Suprapubic skin (tissue), 4 donors: Measurements from ENCODE around the gene COIL. TPM values are rescaled to one million over a fixed set of nuclear protein-coding genes. Genes with fewer than 3 reads are reported as not detected.

Experiments used
- DNase-seq, 2 donors: peaks; one replicate each; pipeline ENCODE4 v3.0.0-alpha.2; 2019; ENCODE audit warnings: low spot score in 2 of 2
- H3K27ac ChIP-seq: fragments of 200-600 bp; sonication (generic); one replicate; pipeline ENCODE4 v1.5.1; 2019
- H3K27me3 ChIP-seq: fragments of 200-600 bp; sonication (generic); one replicate; pipeline ENCODE4 v1.5.1; 2019
- H3K36me3 ChIP-seq: fragments of 200-600 bp; sonication (generic); one replicate; pipeline ENCODE4 v1.5.1; 2019
- H3K4me1 ChIP-seq: fragments of 200-600 bp; sonication (generic); one replicate; pipeline ENCODE4 v1.5.1; 2019
- H3K4me3 ChIP-seq: fragments of 200-600 bp; sonication (generic); one replicate; pipeline ENCODE4 v1.5.1; 2019; ENCODE audit warnings: mild to moderate bottlenecking
- H3K9me3 ChIP-seq: fragments of 200-600 bp; sonication (generic); one replicate; pipeline ENCODE4 v1.5.1; 2019
- EP300 ChIP-seq: sonication (generic); formaldehyde crosslinking; IDR thresholded peaks from one replicate; pipeline ENCODE4 v1.6.1; 2017; ENCODE audit warnings: antibody characterized with exemption
- POLR2A ChIP-seq, 2 donors: fragments of 450-650 bp; IDR thresholded peaks; one replicate each; pipeline ENCODE4 v1.6.1; 2017; ENCODE audit warnings: antibody characterized with exemption in 2 of 2, mild to moderate bottlenecking in 2 of 2, moderate library complexity in 2 of 2
- POLR2AphosphoS5 ChIP-seq, 3 donors: sonication (generic); formaldehyde crosslinking; IDR thresholded peaks; one replicate each; pipeline ENCODE4 v1.6.1; 2017; ENCODE audit warnings: antibody characterized with exemption in 3 of 3
- WGBS: methylation state at CpG from one replicate; pipeline ENCODE4 v1.1.5; 2018; 5-methylcytosine and 5-hydroxymethylcytosine counted together
- total RNA-seq, 4 donors: library from RNA; depleted of rRNA; stranded (reverse); fragments of >200 nt; gene quantifications; one replicate each; pipeline ENCODE4 v1.1.0, GENCODE V29; 2016
- TF ChIP-seq, protein P1 (sequence below), 2 donors: fragments of 200-600 bp in 1 of 2; fragments of 450-650 bp in 1 of 2; sonication (generic) in 1 of 2; IDR thresholded peaks; one replicate each; pipeline ENCODE4 v1.5.1; 2016 to 2019; ENCODE audit warnings: antibody characterized with exemption in 2 of 2, mild to moderate bottlenecking in 1 of 2, moderate library complexity in 1 of 2

COIL gene
- total RNA-seq, 4 donors from 2014 or later = 13.0 to 15.6 (median 14.0) TPM

DNA sequence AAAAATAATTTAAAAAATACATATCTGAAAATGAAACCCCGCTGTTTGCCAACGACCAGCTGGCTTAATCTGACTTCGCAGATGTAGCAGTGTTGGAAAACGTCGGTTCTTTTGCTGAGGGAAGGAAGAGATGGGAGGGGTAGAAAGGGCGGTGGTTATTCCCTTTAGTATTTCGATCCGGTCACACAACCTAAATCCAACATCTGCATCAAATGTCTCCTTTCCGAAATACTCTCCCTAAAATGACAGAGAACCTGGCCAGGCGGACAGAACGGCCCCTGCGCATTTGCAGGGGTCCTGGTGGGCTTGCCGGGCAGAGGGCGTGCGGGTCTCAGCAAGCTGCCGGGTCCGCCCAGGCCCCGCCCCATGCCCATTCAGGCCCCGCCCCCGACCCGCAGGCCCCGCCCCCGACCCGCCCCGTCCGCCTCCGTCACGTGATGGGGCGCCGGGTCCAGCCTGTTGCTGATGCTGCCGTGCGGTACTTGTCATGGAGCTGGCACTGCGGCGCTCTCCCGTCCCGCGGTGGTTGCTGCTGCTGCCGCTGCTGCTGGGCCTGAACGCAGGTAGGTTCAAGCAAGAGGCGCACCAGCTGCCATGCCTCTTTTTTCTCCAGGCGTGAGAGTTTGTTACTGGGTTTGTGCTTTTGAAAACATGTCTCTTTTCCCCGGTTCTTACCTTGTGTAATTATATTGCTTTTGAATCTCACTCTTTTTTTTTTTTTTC lies 17.0 kb upstream of the COIL start, which contains the start of gene SCPEP1:
Gene SCPEP1, plus strand, starts transcription at position 459 of the 723 bp plus-strand sequence. Its CDS starts 29 bp downstream, at position 488.
- no peak for TF ChIP-seq EP300
- TF ChIP-seq POLR2AphosphoS5 (IDR thresholded peaks at IDR 0.05) = peak in 2 of 3 donors; percentile 25 to 44
- Histone ChIP-seq H3K36me3 (no peaks in the 10 kb centered on the region), H3K4me1 (peaks cover 35% of the 10 kb centered on the region), H3K4me3 (peak within 1 kb of the TSS; percentile 61), H3K27ac (peak within 1 kb of the TSS; percentile 25), H3K9me3 (no peaks in the 10 kb centered on the region), H3K27me3 (no peaks in the 10 kb centered on the region)
- WGBS = under 1% methylated on average over 26 of the region's 42 CpGs
- peak; percentile 90 to 95 for DNase-seq

DNA sequence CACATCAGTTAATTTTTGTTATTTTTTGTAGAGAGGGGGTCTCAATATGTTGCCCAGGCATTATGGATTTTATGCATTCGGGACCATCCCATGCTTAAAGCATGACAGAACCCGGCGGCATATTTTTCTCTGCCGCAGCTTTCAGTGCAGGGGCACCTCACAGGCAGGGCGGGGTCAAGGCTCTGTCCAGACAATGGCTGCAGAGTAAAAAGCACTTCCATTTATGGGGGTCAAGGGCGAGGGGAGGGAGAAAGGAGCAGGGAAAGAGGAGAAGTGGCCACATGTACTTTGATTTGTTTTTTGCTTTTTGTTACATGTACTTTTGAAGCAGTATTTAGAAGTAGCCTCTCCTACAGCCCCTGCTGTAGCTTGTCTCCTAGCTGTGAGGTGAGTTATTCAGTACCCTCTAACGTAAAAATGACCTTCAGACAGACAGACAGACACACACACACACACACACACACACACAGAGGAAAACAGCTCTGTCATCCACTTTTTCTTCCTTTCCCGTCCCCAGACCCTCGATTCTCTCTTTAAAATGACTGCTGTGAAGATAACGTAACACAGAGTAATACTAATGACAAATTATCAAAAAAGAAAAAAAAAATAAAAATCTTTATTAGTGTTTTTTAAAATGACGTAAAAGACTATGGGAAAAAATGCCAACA lies 16.2 kb upstream of the COIL start:
- TF ChIP-seq POLR2AphosphoS5 (IDR thresholded peaks at IDR 0.05) = no peak
- TF ChIP-seq, protein P1, sequence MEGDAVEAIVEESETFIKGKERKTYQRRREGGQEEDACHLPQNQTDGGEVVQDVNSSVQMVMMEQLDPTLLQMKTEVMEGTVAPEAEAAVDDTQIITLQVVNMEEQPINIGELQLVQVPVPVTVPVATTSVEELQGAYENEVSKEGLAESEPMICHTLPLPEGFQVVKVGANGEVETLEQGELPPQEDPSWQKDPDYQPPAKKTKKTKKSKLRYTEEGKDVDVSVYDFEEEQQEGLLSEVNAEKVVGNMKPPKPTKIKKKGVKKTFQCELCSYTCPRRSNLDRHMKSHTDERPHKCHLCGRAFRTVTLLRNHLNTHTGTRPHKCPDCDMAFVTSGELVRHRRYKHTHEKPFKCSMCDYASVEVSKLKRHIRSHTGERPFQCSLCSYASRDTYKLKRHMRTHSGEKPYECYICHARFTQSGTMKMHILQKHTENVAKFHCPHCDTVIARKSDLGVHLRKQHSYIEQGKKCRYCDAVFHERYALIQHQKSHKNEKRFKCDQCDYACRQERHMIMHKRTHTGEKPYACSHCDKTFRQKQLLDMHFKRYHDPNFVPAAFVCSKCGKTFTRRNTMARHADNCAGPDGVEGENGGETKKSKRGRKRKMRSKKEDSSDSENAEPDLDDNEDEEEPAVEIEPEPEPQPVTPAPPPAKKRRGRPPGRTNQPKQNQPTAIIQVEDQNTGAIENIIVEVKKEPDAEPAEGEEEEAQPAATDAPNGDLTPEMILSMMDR (IDR thresholded peaks at IDR 0.05) = no peak
- TF ChIP-seq POLR2A (IDR thresholded peaks at IDR 0.05) = no peak
- Histone ChIP-seq H3K27me3 (no peaks in the 10 kb centered on the region), H3K27ac (no peak overlapping the region), H3K36me3 (no peaks in the 10 kb centered on the region), H3K4me1 (peaks cover 30% of the 10 kb centered on the region), H3K9me3 (no peaks in the 10 kb centered on the region), H3K4me3 (peak overlapping the region; percentile 61)
- no peak for DNase-seq
- WGBS = 61% methylated on average over 11 of the region's 11 CpGs

- peaks cover 25% of the 10 kb centered on the region for H3K4me1 ChIP-seq
- H3K27ac ChIP-seq = no peak overlapping the region
- H3K4me3 ChIP-seq = no peak overlapping the region
- DNase-seq = no peak
- TF ChIP-seq, protein P1 (IDR thresholded peaks at IDR 0.05) = no peak
- TF ChIP-seq POLR2A (IDR thresholded peaks at IDR 0.05) = no peak
- TF ChIP-seq POLR2AphosphoS5 (IDR thresholded peaks at IDR 0.05) = no peak
- no peak for TF ChIP-seq EP300
- H3K27me3 ChIP-seq = no peaks in the 10 kb centered on the region
- no peaks in the 10 kb centered on the region for H3K36me3 ChIP-seq
- no peaks in the 10 kb centered on the region for H3K9me3 ChIP-seq
- 87% methylated on average over 2 of the region's 2 CpGs for WGBS
These were observed 14.8 kb upstream of the COIL start for GRCh38 chr17:56975656-56976055.

DNA sequence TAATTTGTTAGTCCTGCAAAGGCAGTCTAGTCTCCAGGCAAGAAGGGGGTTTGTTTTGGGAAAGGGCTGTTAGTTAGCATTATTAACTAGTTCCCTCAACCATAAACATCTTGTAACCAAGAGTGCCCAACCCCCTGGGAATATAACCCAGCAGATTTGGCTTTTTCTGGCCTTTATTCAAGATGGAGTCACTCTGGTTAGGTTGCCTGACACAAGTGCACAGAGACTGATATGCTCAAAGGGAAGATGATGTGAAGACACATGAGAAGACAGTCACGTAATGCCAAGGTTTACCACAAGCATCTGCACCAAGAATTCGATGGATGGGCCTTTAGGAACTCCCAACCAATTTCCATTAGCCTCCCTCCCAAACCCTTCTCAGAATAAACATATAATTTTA lies 13.2 kb upstream of the COIL start:
- H3K27me3 ChIP-seq = no peaks in the 10 kb centered on the region

GRCh38 chr17:56973520-56973919 lies 12.7 kb upstream of the COIL start:
- TF ChIP-seq POLR2A (IDR thresholded peaks at IDR 0.05) = no peak
- TF ChIP-seq POLR2AphosphoS5 (IDR thresholded peaks at IDR 0.05) = no peak
- no peak for TF ChIP-seq EP300
- TF ChIP-seq, protein P1 (IDR thresholded peaks at IDR 0.05) = no peak
- no peak for DNase-seq
- WGBS = 49% methylated on average over 5 of the region's 7 CpGs

More for the DNA sequence above, 13.2 kb upstream of the COIL start:
- H3K27ac ChIP-seq = no peak overlapping the region
- peaks cover 22% of the 10 kb centered on the region for H3K4me1 ChIP-seq
- H3K9me3 ChIP-seq = no peaks in the 10 kb centered on the region
- no peaks in the 10 kb centered on the region for H3K36me3 ChIP-seq
- WGBS = 90% methylated on average over 2 of the region's 2 CpGs
- TF ChIP-seq, protein P1 (IDR thresholded peaks at IDR 0.05) = no peak
- no peak for TF ChIP-seq POLR2AphosphoS5 (IDR thresholded peaks at IDR 0.05)
- no peak for TF ChIP-seq EP300
- no peak for TF ChIP-seq POLR2A (IDR thresholded peaks at IDR 0.05)
- no peak for DNase-seq
- no peak overlapping the region for H3K4me3 ChIP-seq

More at GRCh38 chr17:56973520-56973919, 12.7 kb upstream of the COIL start:
- Histone ChIP-seq H3K4me1 (peaks cover 17% of the 10 kb centered on the region), H3K9me3 (no peaks in the 10 kb centered on the region), H3K27me3 (no peaks in the 10 kb centered on the region), H3K27ac (no peak overlapping the region), H3K36me3 (no peaks in the 10 kb centered on the region), H3K4me3 (no peak overlapping the region)
